NCI-H2196 treated with DMSO at 0.1 percent for 48 hours (cell line): ENCODE measurements around the gene CNPY2.
A peak's percentile ranks its signal among the peaks of the same experiment; 100 is the strongest.
"Not testable (repeated sequence)": the region's sequence is repeated elsewhere in the genome, so short reads cannot be mapped to it uniquely, and the experiment has no call there.

Experiments used
- DNase-seq: peaks from one replicate; lab custom pipeline; 2025; ENCODE audit not compliant: unreplicated experiment; lab: John Stamatoyannopoulos, UW

The CNPY2 gene

DNA sequence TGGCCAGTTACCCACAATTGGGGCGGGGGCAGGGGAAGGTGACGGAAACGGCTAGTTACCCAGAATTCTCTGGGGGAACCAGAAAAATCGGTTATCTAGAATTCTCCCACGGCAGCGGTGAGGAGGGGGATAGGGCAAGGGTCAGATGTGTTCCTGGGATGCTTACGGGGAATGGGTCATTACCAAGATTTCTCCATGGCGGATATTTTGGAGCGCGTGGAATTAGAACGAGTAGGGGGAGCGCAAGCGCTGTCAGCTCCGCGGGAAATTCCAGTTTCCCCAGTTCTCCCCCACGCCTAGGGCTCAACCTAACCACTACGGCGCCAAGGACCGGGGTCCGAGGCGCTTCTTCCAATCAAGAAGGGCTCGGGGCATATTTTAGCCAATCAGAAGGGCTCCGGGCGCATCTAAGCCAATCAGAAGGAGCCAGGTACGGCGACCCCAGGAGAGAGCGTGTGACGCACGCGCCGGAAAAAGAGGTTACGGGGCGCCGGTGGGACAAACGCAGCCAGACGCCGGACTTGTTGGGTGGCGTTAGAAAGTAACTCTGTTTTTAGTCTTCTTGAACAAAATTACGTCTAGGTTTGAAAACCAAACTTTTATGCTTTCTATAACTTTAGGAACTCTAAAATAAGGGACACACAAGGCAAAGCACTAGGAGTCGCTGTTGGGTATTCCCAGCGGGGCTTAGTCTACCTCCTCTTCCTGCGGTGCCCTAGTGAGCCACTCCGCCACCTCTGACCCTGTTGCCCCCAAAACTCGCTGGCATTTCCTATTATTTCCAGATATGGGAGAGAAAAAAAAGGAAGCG, 18.1 kb upstream of the CNPY2 start, which contains the start of gene PAN2:
Gene PAN2, minus strand, starts transcription at position 322 of the 811 bp plus-strand sequence. CDS start 906 bp downstream, outside the sequence.
- DNase-seq = peak; percentile 95

- DNase-seq = no peak
Observed at GRCh38 chr12:56333197-56333678, 17.4 kb upstream of the CNPY2 start.

GRCh38 chr12:56332512-56333196, 16.9 kb upstream of the CNPY2 start:
- no peak for DNase-seq

- no peak for DNase-seq
Observed at GRCh38 chr12:56330936-56331490, 15.2 kb upstream of the CNPY2 start.

- DNase-seq = no peak
Observed at GRCh38 chr12:56326533-56326932, 10.7 kb upstream of the CNPY2 start.

DNA sequence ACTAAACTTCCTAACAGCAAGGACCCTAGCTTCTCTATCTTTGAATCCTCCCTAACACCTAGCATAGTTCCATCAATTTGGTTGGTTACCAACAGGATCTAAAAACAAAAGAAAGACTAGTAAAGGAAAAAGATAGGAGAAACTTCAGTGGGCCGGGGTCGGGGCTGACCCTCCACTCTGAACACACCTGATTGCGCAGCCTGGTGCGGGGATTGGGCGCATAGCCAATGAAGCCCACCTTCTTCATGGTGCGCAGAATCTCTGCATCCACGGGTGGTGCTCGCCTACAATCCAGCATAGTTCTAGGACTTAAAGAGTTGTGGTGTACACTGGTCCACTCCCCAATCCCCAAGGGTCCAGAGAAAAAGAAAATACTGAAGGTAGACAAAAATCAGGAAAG, 10.3 kb upstream of the CNPY2 start:
- no peak for DNase-seq

- DNase-seq = no peak
Observed at GRCh38 chr12:56324206-56324605, 8.4 kb upstream of the CNPY2 start.

- DNase-seq = not testable (repeated sequence)
Observed at GRCh38 chr12:56321610-56322009, 5.8 kb upstream of the CNPY2 start.

- no peak for DNase-seq
Observed at GRCh38 chr12:56321027-56321426, 5.2 kb upstream of the CNPY2 start.

DNA sequence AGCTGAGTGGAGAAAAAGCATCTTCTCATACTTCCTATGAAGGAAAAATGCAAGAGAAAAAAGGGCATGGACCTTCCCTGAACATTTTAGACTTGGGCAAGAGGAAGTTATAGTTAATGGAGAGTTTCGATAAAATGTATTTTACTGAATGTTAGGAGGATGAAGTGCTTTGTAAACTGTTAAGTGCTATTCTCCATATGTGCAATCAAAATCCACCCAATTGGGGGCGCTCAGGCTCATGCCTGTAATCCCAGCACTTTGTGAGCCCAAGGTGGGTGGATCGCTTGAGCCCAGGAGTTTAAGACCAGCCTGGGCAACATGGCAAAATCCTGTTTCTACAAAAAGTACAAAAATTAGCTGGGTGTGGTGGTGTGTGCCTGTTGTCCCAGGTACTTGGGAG, 1.9 kb upstream of the CNPY2 start:
- DNase-seq = no peak

GRCh38 chr12:56315249-56315621, 553 bp downstream of the CNPY2 start:
- no peak for DNase-seq

GRCh38 chr12:56311003-56311402, 4.8 kb downstream of the CNPY2 start:
- no peak for DNase-seq

GRCh38 chr12:56308714-56309113, 7.1 kb downstream of the CNPY2 start:
- DNase-seq = no peak

GRCh38 chr12:56307221-56307965, 8.4 kb downstream of the CNPY2 start:
- DNase-seq = no peak

DNA sequence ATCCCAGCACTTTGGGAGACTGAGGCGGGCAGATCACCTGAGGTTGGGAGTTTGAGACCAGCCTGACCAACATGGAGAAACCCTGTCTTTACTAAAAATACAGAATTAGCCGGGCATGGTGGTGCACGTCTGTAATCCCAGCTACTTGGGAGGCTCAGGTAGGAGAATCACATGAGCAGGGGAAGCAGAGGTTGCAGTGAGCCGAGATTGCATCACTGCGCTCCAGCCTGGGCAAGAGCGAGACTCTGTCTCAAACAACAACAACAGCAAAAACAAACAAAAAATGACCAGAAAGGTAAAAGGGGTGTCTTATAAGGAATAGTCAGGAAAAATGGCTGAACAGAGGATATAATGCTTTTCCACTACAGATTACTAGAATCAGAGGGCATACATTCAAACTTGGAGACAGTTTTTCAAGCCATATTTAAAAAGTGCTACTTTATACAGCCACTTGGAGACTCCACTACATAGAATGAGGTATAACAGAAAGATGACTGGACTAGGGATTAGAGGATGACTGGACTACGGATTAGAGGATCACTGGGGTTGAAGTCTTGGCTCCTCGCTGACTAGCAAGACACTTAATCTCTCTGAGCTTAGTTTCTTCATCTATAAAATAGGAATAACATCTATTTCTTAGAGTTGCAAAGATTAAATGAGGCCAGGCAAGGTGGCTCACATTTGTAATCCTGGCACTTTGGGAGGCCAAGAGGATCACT, 10.8 kb downstream of the CNPY2 start:
- no peak for DNase-seq

- no peak for DNase-seq
Observed at GRCh38 chr12:56304276-56304675, 11.5 kb downstream of the CNPY2 start.

DNA sequence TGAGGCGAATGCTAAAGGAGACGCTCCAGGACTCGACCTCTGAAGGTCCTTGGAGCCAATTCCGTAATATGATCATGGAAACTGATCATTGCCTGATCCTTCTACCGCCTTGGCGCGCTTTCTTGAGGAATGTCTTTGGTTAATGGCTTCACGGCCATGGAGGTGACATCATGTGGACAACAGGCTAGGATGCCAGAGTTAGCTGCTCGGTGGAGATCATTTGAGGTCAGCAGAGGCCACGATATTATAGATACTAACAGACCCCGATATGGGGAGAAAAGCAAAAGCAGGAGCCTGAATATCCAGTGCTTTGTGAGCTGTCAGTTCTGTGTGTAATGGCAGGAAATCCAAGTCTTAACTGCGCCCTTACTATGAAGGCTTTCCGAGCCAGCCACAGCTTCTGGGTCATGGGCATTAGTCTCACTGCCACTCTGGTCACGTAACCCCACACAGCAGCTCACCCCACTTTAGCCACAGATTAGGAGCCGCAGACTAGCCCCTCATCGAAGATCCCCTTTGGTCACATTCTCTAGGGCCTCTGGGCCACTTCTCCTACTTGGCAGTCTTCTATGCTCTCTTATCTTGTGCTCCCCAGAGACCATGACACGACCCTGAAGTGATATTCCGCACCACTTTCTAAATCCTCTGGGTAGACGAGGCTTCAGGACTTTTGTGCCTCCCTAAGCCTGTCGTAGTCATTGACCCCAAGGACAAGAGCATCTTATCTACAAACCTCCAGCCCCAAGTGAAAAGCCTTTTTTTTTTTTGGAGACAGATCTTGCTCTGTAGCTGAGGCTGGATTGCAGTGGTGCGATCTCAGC, 14.9 kb downstream of the CNPY2 start:
- no peak for DNase-seq

- peak; percentile 97 for DNase-seq
Observed at GRCh38 chr12:56299853-56300643, 15.7 kb downstream of the CNPY2 start, which contains the start of gene CS. TSS of gene CS (minus strand) at chr12:56300330. CDS start at chr12:56300201, 129 bp downstream.

DNA sequence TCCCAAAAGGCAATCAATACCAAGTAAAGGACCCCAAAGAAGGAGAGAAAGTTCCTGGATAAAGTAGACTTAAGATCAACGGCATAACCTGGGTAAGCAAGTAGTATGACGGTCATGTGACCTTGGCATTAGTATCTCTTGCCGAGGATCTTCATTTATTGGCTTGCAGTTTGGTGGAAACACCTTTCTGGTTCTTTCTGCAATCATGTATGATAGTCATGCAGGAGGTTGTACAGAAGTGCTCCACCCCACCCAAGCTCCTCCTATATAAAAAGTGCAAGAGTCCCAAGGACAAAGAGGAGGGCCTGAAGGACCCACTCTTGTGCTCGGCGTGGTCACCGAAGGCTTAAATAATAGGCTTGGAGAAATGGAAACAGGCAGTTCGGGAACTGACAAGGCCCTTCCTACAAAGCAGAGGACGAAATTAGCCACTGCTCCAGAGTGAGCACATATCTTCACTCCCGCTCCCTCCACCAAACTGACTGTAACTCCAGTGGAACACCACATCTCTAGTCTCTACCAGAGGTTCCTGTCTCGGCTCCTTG, 16.4 kb downstream of the CNPY2 start:
- no peak for DNase-seq
